ENCODE data around the gene PLEKHA1. TPM values are rescaled to one million over a fixed set of nuclear protein-coding genes. Genes with fewer than 3 reads are reported as not detected.

Gene PLEKHA1
- total and polyA plus RNA-seq, 2 donors (not counting 3 experiments of a cell fraction or from before 2014, with no cell fraction given), result 21.6 to 58.8 TPM

DNA sequence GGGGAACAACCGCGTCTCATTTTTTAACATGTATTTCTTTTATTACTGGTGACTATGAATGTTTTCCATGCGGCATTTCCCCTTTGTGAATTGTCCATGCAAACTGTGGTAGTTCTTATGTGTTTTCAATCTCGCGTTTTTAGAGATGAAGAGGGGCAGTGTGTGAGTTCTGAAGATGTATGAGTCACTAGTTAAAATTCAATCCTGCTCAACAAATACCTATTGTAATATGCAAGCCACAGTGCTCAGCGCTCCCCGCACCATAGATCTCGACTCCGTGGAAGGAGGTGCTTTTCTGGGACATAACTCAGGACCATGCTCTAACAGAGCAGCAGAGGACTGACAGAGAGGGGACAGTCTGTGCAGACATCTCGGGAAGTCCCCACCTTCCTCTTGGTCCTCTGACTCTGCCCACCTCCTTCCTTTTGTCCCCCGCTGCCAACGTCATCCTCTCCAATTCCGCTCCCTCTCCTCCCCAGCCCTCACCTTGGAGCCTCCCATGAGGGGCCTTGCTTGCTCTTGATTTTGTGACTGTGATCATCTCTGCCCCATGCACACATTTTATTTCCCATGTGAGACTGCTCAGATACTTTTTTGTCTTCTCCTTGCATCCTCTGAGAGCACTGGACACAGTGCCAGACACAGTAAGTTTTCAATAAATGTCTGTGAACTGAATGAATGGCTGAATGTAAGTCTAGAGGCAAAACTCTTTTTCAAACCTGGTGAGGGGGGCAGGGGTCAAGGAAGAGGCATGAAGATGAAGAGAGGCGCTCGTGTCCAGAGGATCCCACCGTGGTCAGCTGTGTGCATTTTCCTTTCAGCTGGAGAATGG is 42.7 kb upstream of the PLEKHA1 start:
- Histone ChIP-seq H3K27me3 (ENCODE audit: control insufficient read depth in 2 of 2, insufficient read depth in 2 of 2, low read length in 2 of 2) (peaks cover 0 to 2% of the 10 kb centered on the region in 2 experiments), H3K4me1 (ENCODE audit: control insufficient read depth, extremely low read depth, insufficient read depth, low read length) (no peaks in the 10 kb centered on the region), H3K4me3 (replicated peaks in 1 of 3; ENCODE audit: insufficient read depth in 1 of 3, low read depth in 1 of 3, low read length in 3 of 3) (no peak overlapping the region), H3K9me3 (replicated peaks; ENCODE audit: control insufficient read depth, insufficient read depth, low read length) (no peaks in the 10 kb centered on the region), H3K79me2 (ENCODE audit: control insufficient read depth, insufficient read depth, low read length) (no peaks in the 10 kb centered on the region), H3K4me2 (ENCODE audit: insufficient read depth, low read length) (no peak overlapping the region), H3K9ac (replicated peaks; ENCODE audit: extremely low read depth, insufficient read depth, low read length) (no peak overlapping the region), H3K9me1 (replicated peaks; ENCODE audit: control insufficient read depth, extremely low read depth, insufficient read depth, low read length) (no peaks in the 10 kb centered on the region), H3K36me3 (ENCODE audit: control insufficient read depth in 2 of 2, extremely low read depth in 1 of 2, insufficient read depth in 2 of 2, low read length in 2 of 2) (no peaks in the 10 kb centered on the region), H4K20me1 (replicated peaks; ENCODE audit: control insufficient read depth, extremely low read depth, insufficient read depth, low read length) (no peaks in the 10 kb centered on the region), H3K27ac (ENCODE audit: insufficient read depth, low read depth, low read length) (no peak overlapping the region), H2AFZ (ENCODE audit: low read depth, low read length) (no peak overlapping the region)
- dilution Hi-C loops (cut with MboI; ENCODE audit: extremely low pct_ligation_motif_present, low sequenced_read_pairs) (no loop called here), intact Hi-C loops (cut with micrococcal nuclease) (no loop called here)
- no peak for FAIRE-seq
- POLR2A ChIA-PET, result no interaction called here
- no TSS peak for BruUV-seq (replicated peaks)
- CTCF ChIA-PET, result interaction anchor here (3.5 kb wide), 1 partner anchor 33 kb away, joined by 15 read pairs; no protein-coding TSS in a partner anchor
- DNase-seq (ENCODE audit: low read depth, low spot score), result no peak
- TF ChIP-seq POLR2A (IDR thresholded peaks at IDR 0.05; ENCODE audit: low read depth, low read length) (no peak), FOS (IDR thresholded peaks at IDR 0.05; ENCODE audit: borderline replicate concordance, insufficient read depth, low read length) (no peak), EZH2 (IDR thresholded peaks at IDR 0.05; ENCODE audit: borderline replicate concordance, low read depth, low read length, severe bottlenecking) (no peak), GATA2 (IDR thresholded peaks at IDR 0.05; ENCODE audit: insufficient read depth, insufficient read length, low read depth, low read length) (no peak), POLR2AphosphoS5 (IDR thresholded peaks at IDR 0.05; ENCODE audit: insufficient read depth, low read depth, low read length) (no peak), JUN (IDR thresholded peaks at IDR 0.05; ENCODE audit: borderline replicate concordance, insufficient read depth, insufficient read length, low read depth) (no peak), MYC (IDR thresholded peaks at IDR 0.05; ENCODE audit: low read depth, low read length) (no peak)
- TF ChIP-seq, protein P1, sequence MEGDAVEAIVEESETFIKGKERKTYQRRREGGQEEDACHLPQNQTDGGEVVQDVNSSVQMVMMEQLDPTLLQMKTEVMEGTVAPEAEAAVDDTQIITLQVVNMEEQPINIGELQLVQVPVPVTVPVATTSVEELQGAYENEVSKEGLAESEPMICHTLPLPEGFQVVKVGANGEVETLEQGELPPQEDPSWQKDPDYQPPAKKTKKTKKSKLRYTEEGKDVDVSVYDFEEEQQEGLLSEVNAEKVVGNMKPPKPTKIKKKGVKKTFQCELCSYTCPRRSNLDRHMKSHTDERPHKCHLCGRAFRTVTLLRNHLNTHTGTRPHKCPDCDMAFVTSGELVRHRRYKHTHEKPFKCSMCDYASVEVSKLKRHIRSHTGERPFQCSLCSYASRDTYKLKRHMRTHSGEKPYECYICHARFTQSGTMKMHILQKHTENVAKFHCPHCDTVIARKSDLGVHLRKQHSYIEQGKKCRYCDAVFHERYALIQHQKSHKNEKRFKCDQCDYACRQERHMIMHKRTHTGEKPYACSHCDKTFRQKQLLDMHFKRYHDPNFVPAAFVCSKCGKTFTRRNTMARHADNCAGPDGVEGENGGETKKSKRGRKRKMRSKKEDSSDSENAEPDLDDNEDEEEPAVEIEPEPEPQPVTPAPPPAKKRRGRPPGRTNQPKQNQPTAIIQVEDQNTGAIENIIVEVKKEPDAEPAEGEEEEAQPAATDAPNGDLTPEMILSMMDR (IDR thresholded peaks at IDR 0.05; ENCODE audit: extremely low read depth in 1 of 2, insufficient read depth in 1 of 2, low read depth in 1 of 2, low read length in 2 of 2), result no peak
- TF ChIP-seq, protein P2, sequence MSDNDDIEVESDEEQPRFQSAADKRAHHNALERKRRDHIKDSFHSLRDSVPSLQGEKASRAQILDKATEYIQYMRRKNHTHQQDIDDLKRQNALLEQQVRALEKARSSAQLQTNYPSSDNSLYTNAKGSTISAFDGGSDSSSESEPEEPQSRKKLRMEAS (IDR thresholded peaks at IDR 0.05; ENCODE audit: insufficient read depth, insufficient read length), result no peak
